GM12875 (cell line): Measurements from ENCODE around the gene ABCC1.

ENCODE experiments used
- H3K4me3 ChIP-seq: one replicate; pipeline ENCODE4 v1.5.1; 2011; ENCODE audit warnings: low read depth, low read length, control low read depth
- CTCF ChIP-seq: IDR thresholded peaks from 2 replicates; pipeline ENCODE4 v1.5.1; 2011; ENCODE audit warnings: low read depth, mild to moderate bottlenecking, control low read depth, inconsistent platforms, low read length, moderate library complexity, borderline replicate concordance; ENCODE audit not compliant: insufficient read depth

ABCC1 gene

DNA sequence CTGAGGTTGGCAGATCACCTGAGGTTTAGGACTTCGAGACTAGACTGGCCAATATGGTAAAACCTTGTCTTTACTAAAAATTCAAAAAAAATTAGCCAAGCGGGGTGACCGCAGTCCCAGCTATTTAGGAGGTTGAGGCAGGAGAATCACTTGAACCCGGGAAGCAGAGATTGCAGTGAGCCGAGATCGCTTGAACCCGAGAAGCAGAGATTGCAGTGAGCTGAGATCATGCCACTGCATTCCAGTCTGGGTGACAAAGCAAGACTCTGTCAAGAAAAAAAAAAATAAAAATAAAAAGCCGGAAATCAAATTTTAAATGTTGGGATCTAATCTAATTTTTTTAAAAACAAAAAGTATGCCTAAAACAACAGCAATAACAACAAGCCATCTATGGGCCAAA is 56.3 kb downstream of the ABCC1 start:
- H3K4me3 ChIP-seq = no peak overlapping the region
- TF ChIP-seq CTCF = no peak

GRCh38 chr16:16006650-16007049 is 57.2 kb downstream of the ABCC1 start:
- H3K4me3 ChIP-seq = no peak overlapping the region

DNA sequence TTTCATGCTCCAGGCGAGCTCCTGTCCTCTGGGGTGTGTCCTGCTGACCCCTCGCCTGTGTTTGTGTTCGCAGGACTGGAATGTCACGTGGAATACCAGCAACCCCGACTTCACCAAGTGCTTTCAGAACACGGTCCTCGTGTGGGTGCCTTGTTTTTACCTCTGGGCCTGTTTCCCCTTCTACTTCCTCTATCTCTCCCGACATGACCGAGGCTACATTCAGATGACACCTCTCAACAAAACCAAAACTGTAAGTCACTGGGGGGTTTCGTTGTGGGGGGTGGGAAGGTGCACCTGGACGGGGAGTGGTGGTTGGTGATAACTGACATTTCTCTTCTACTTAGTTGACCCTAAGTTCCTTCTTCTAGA is 58.3 kb downstream of the ABCC1 start:
- no peak overlapping the region for H3K4me3 ChIP-seq
- TF ChIP-seq CTCF = no peak

More at GRCh38 chr16:16006650-16007049, 57.2 kb downstream of the ABCC1 start:
- TF ChIP-seq CTCF = no peak

- TF ChIP-seq CTCF = no peak
- no peak overlapping the region for H3K4me3 ChIP-seq
Observed at GRCh38 chr16:16008666-16009065, 59.2 kb downstream of the ABCC1 start.

- TF ChIP-seq CTCF = no peak
- no peak overlapping the region for H3K4me3 ChIP-seq
Observed at GRCh38 chr16:16009401-16009800, 60.0 kb downstream of the ABCC1 start.

GRCh38 chr16:16010194-16010593 is 60.8 kb downstream of the ABCC1 start:
- no peak overlapping the region for H3K4me3 ChIP-seq
- no peak for TF ChIP-seq CTCF

GRCh38 chr16:16012144-16012543 is 62.7 kb downstream of the ABCC1 start:
- no peak overlapping the region for H3K4me3 ChIP-seq
- TF ChIP-seq CTCF = no peak
